ENCODE data around the gene C1orf141.

- TF ChIP-seq CTCF (IDR thresholded peaks at IDR 0.05) (no peak), POLR2AphosphoS5 (IDR thresholded peaks at IDR 0.05) (no peak)
Observed at GRCh38 chr1:67135354-67135753, 584 bp upstream of the C1orf141 start.
